Natural killer cell (primary cell): Measurements from ENCODE around the gene MROH7. TPM values are rescaled to one million over a fixed set of nuclear protein-coding genes. Genes with fewer than 3 reads are reported as not detected.

Experiments
- ATAC-seq, 3 donors: fragments of 150-1000 bp in 2 of 3; fragments of 200-7000 bp in 1 of 3; cut with Tn5 transposase; 1 replicate in 1 of 3; 2 replicates in 2 of 3; pipeline ENCODE4 v1.10.0; 2021; ENCODE audit warnings: mild to moderate bottlenecking in 2 of 3, moderate library complexity in 2 of 3
- DNase-seq, 2 donors: peaks; one replicate each; pipeline versions ENCODE4 v3.0.0 to v3.0.0-alpha.2; 2013 to 2021; ENCODE audit warnings: mixed read lengths in 1 of 2
- H3K27ac ChIP-seq: one replicate; pipeline ENCODE4 v1.5.1; 2013; ENCODE audit warnings: mild to moderate bottlenecking, low read length
- H3K27me3 ChIP-seq: one replicate; pipeline ENCODE4 v1.6.1; 2013; ENCODE audit warnings: low read length; ENCODE audit not compliant: control insufficient read depth, insufficient read depth
- H3K36me3 ChIP-seq: one replicate; pipeline ENCODE4 v1.6.1; 2013; ENCODE audit warnings: low read length; ENCODE audit not compliant: control insufficient read depth, insufficient read depth
- H3K4me1 ChIP-seq: one replicate; pipeline ENCODE4 v1.6.1; 2013; ENCODE audit warnings: low read length; ENCODE audit not compliant: control insufficient read depth, insufficient read depth
- H3K4me3 ChIP-seq: one replicate; pipeline ENCODE4 v1.5.1; 2013; ENCODE audit warnings: low read length
- H3K9me3 ChIP-seq: one replicate; pipeline ENCODE4 v1.6.1; 2013; ENCODE audit warnings: low read length; ENCODE audit not compliant: control insufficient read depth, insufficient read depth
- H3K27ac Mint-ChIP-seq, 2 donors: one replicate each; pipeline ENCODE4 v1.8.0; 2022; ENCODE audit warnings: mild to moderate bottlenecking in 2 of 2, mixed read lengths in 2 of 2, moderate library complexity in 1 of 2
- H3K27me3 Mint-ChIP-seq, 2 donors: one replicate each; pipeline ENCODE4 v1.8.0; 2022; ENCODE audit warnings: low read depth in 2 of 2, mixed read lengths in 2 of 2
- H3K36me3 Mint-ChIP-seq: one replicate; pipeline ENCODE4 v1.8.0; 2022; ENCODE audit warnings: mixed read lengths
- H3K4me1 Mint-ChIP-seq, 2 donors: one replicate each; pipeline ENCODE4 v1.8.0; 2022; ENCODE audit warnings: mixed read lengths in 2 of 2
- H3K4me3 Mint-ChIP-seq: one replicate; pipeline ENCODE4 v1.8.0; 2022; ENCODE audit warnings: mild to moderate bottlenecking, moderate library complexity, mixed read lengths
- H3K9me3 Mint-ChIP-seq, 2 donors: one replicate each; pipeline ENCODE4 v1.8.0; 2022; ENCODE audit warnings: mixed read lengths in 2 of 2
- WGBS: methylation state at CpG from one replicate; pipeline ENCODE4 v1.1.7; 2013; ENCODE audit warnings: missing lambda C conversion rate; ENCODE audit not compliant: insufficient coverage; 5-methylcytosine and 5-hydroxymethylcytosine counted together
- intact Hi-C: fragments of 100-400 bp; cut with micrococcal nuclease; formaldehyde crosslinking; loops from one replicate; pipeline ENCODE4 v1.14.2; 2022
- total RNA-seq, 4 donors: library from RNA; stranded (reverse); fragments of 120-200 nt in 1 of 4; gene quantifications; one replicate each; pipeline versions ENCODE4 v1.2.3 to v1.2.4, GENCODE V29; 2013 to 2022
- TF ChIP-seq, protein P1 (sequence below): fragments of 200-600 bp; IDR thresholded peaks from one replicate; pipeline ENCODE4 v1.8.0; 2022; ENCODE audit warnings: antibody characterized with exemption

MROH7 gene
- total RNA-seq, 3 donors from 2014 or later (not counting 1 experiment from before 2014, with no cell fraction given) = 0.16 to 0.88 (median 0.33) TPM

DNA sequence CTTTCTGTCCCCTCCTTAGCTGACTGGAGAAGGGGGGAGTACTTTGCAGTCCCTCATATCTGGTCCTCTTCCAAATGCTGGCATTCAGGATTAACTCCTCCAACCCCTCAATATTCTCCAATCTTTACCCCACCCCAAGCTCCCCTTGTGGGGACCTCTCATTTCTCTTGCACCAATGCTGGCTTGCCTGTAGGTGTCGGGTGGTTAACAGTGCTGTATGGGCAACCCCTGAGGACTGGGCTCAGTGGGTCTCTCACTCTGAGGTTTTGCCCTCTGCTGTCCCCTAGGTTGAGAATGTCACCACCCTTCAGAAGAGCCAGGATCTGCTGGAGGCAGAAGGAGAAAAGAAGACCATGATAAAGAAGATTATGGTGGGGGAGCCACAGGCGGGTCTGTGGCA is 27.0 kb downstream of the MROH7 start:
- 100% methylated on average over 2 of the region's 2 CpGs for WGBS
- DNase-seq (no peak), ATAC-seq (no peak)
- Mint-ChIP-seq H3K4me1 (peaks cover 10 to 11% of the 10 kb centered on the region in 2 donors), H3K27me3 (peaks cover 0 to 3% of the 10 kb centered on the region in 2 donors), H3K36me3 (no peaks in the 10 kb centered on the region), H3K4me3 (no peak overlapping the region), H3K9me3 (no peaks in the 10 kb centered on the region), H3K27ac (no peak overlapping the region)
- H3K36me3 ChIP-seq = no peaks in the 10 kb centered on the region
- H3K9me3 ChIP-seq = peaks cover under 1% of the 10 kb centered on the region
- no peak overlapping the region for H3K27ac ChIP-seq
- peaks cover 4% of the 10 kb centered on the region for H3K4me1 ChIP-seq
- no peak overlapping the region for H3K4me3 ChIP-seq
- H3K27me3 ChIP-seq = no peaks in the 10 kb centered on the region
- TF ChIP-seq, protein P1, sequence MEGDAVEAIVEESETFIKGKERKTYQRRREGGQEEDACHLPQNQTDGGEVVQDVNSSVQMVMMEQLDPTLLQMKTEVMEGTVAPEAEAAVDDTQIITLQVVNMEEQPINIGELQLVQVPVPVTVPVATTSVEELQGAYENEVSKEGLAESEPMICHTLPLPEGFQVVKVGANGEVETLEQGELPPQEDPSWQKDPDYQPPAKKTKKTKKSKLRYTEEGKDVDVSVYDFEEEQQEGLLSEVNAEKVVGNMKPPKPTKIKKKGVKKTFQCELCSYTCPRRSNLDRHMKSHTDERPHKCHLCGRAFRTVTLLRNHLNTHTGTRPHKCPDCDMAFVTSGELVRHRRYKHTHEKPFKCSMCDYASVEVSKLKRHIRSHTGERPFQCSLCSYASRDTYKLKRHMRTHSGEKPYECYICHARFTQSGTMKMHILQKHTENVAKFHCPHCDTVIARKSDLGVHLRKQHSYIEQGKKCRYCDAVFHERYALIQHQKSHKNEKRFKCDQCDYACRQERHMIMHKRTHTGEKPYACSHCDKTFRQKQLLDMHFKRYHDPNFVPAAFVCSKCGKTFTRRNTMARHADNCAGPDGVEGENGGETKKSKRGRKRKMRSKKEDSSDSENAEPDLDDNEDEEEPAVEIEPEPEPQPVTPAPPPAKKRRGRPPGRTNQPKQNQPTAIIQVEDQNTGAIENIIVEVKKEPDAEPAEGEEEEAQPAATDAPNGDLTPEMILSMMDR = no peak
- intact Hi-C loops = no loop called here

DNA sequence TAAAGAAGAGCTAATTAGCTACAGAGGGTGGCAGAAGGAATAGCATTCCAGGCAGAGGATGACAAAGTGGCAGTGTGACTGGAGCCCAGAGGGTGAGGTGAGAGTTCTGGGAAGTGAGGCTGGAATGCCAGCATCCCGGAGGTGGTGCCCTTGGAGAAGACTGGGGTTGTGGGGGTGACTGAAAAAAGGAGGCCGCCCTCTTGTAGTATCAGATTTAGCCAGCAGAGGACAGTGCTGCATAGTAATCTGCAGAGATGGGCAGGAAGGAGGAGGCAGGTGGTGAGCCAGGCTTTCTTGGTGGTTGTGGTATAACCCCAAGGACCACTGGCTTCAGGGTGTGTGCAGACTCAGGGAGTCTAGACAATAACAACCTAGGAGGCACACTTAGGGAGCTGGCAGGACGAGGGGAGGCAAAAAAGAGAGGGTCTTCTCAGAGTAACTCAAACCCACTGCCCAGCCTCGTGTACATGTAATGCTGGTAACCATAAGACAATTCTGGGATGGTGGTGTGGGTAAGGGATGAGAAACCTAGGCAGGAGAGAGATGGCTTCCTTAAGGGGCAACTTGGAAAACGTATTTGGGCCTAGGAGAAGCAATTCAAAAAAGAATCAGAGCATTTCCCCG is 30.5 kb downstream of the MROH7 start:
- ATAC-seq = peak; percentile 89 to 99 (median 98)
- H3K36me3 Mint-ChIP-seq = no peaks in the 10 kb centered on the region
- H3K9me3 ChIP-seq = peaks cover 5% of the 10 kb centered on the region
- peak; percentile 68 to 78 for DNase-seq
- no peaks in the 10 kb centered on the region for H3K27me3 Mint-ChIP-seq
- 69% methylated on average over 6 of the region's 6 CpGs for WGBS
- H3K4me3 Mint-ChIP-seq = no peak overlapping the region
- no peaks in the 10 kb centered on the region for H3K36me3 ChIP-seq
- H3K4me3 ChIP-seq = no peak overlapping the region
- intact Hi-C loops = loop anchor here (1.0 to 2.0 kb wide), 2 partner anchors 138 to 325 kb away; no protein-coding TSS in a partner anchor
- TF ChIP-seq, protein P1 = peak; percentile 89
- no peaks in the 10 kb centered on the region for H3K9me3 Mint-ChIP-seq
- no peak overlapping the region for H3K27ac ChIP-seq
- H3K4me1 ChIP-seq = peaks cover 4% of the 10 kb centered on the region
- peaks cover 10 to 11% of the 10 kb centered on the region in 2 donors for H3K4me1 Mint-ChIP-seq
- peak overlapping the region in 1 of 2 donors; percentile 29 for H3K27ac Mint-ChIP-seq
- H3K27me3 ChIP-seq = no peaks in the 10 kb centered on the region

DNA sequence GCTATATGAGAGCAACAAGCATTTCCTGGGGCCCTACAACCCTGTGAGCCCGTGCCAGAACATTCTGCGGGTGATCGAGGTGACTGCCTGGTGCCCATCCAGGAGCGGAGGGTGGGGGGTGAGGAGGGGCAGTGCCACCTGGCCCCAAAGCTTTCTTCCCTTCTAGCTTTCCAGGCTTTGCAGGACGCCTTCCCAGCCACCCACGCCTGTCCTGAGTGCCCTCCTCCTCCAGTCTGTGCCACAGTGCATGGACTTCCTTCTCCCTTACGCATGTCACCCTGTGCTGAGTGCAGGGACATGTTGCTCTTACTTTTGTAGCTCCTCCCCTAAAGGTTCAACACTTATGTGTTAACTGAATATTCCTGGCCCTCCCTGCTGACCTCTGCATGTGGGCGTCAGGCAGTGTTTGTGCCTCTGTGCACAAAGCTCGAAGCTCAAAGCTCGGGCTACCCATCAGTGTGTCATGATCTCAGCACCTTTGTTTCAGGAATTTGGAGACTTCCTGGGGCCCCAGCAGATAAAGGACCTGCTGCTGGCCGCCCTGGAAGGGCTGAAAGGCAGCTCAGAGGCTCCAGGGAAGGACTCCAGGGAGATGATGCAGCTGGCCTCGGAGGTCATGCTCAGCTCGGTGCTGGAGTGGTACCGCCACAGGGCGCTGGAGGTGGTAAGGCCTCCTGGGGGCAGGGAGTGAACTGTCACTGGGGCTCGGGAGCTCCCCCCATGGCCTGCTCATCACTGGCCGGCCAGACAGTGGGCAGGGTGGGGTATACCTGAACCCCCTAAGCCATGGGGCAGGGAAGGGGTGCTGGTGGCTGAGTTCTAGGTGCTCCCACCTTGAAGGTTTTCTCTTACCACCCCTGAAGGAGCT is 37.4 kb downstream of the MROH7 start:
- Histone ChIP-seq H3K4me3 (no peak overlapping the region), H3K9me3 (no peaks in the 10 kb centered on the region), H3K4me1 (no peaks in the 10 kb centered on the region), H3K27ac (no peak overlapping the region), H3K36me3 (no peaks in the 10 kb centered on the region), H3K27me3 (no peaks in the 10 kb centered on the region)
- Mint-ChIP-seq H3K4me1 (no peaks in the 10 kb centered on the region), H3K27ac (no peak overlapping the region), H3K4me3 (no peak overlapping the region), H3K36me3 (no peaks in the 10 kb centered on the region), H3K9me3 (no peaks in the 10 kb centered on the region), H3K27me3 (no peaks in the 10 kb centered on the region)
- intact Hi-C loops = no loop called here
- WGBS = 86% methylated on average over 17 of the region's 17 CpGs
- DNase-seq = no peak
- TF ChIP-seq, protein P1 = no peak
- ATAC-seq = no peak
